ENCODE data around the gene TLL1.

GRCh38 chr4:165844161-165844560 lies 28.9 kb upstream of the TLL1 start:
- TF ChIP-seq CTCF (IDR thresholded peaks at IDR 0.05) (no peak), EP300 (IDR thresholded peaks at IDR 0.05) (no peak), POLR2A (IDR thresholded peaks at IDR 0.05) (no peak)
